Caco-2 (cell line): ENCODE measurements around the gene SLC1A1. TPM values are rescaled to one million over a fixed set of nuclear protein-coding genes. Genes with fewer than 3 reads are reported as not detected.

Source experiments
- BruUV-seq: library from RNA; stranded (reverse); fragments of 400-500 nt; replicated peaks from 2 replicates; lab custom pipeline; 2021; lab: Mats Ljungman, UMichigan
- CTCF ChIA-PET: fragments of 300-600 bp; sonication (Branson Sonifier 250); formaldehyde crosslinking; loops from one replicate; lab custom pipeline; 2022; ENCODE audit warnings: antibody characterized with exemption; lab: Charles Lee
- POLR2A ChIA-PET: fragments of 300-600 bp; sonication (Branson Sonifier 250); formaldehyde crosslinking; loops from one replicate; lab custom pipeline; 2022; ENCODE audit warnings: antibody characterized with exemption; lab: Charles Lee
- DNase-seq, 2 experiments: peaks; one replicate each; pipeline versions ENCODE4 v3.0.0 to v3.0.0-alpha.2; 2020 to 2022
- H3K27me3 ChIP-seq: replicated peaks from 2 replicates; pipeline ENCODE4 v1.6.0; 2011; ENCODE audit warnings: low read length; ENCODE audit not compliant: control insufficient read depth, insufficient read depth
- H3K36me3 ChIP-seq: 2 replicates; pipeline ENCODE4 v1.5.1; 2011; ENCODE audit warnings: low read length; ENCODE audit not compliant: control insufficient read depth, insufficient read depth
- H3K4me1 ChIP-seq: fragments of 250-450 bp; sonication (Bioruptor Pico); 2 replicates; pipeline ENCODE4 v1.5.1; 2020; ENCODE audit warnings: mild to moderate bottlenecking
- H3K4me3 ChIP-seq: 2 replicates; pipeline ENCODE4 v1.5.1; 2011; ENCODE audit warnings: low read depth, mild to moderate bottlenecking, control low read depth, low read length
- H3K9me3 ChIP-seq: fragments of 250-450 bp; sonication (Bioruptor Pico); 2 replicates; pipeline ENCODE4 v1.5.1; 2020; ENCODE audit warnings: mild to moderate bottlenecking, moderate library complexity
- H3K27ac Mint-ChIP-seq: one replicate; pipeline ENCODE4 v1.8.0; 2022; ENCODE audit warnings: mixed read lengths; ENCODE audit not compliant: unreplicated experiment
- H3K27me3 Mint-ChIP-seq: one replicate; pipeline ENCODE4 v1.8.0; 2022; ENCODE audit warnings: mixed read lengths; ENCODE audit not compliant: insufficient read depth, unreplicated experiment
- H3K36me3 Mint-ChIP-seq: one replicate; pipeline ENCODE4 v1.8.0; 2022; ENCODE audit warnings: mild to moderate bottlenecking, mixed read lengths; ENCODE audit not compliant: insufficient read depth, unreplicated experiment
- H3K4me1 Mint-ChIP-seq: one replicate; pipeline ENCODE4 v1.8.0; 2022; ENCODE audit warnings: low read depth, mixed read lengths; ENCODE audit not compliant: unreplicated experiment
- H3K4me3 Mint-ChIP-seq: one replicate; pipeline ENCODE4 v1.8.0; 2022; ENCODE audit warnings: mild to moderate bottlenecking, moderate library complexity, mixed read lengths; ENCODE audit not compliant: unreplicated experiment
- H3K9me3 Mint-ChIP-seq: one replicate; pipeline ENCODE4 v1.8.0; 2022; ENCODE audit warnings: mixed read lengths; ENCODE audit not compliant: unreplicated experiment
- CTCF ChIP-seq, 2 experiments: fragments of 200-600 bp in 1 of 2; IDR thresholded peaks; 1 replicate in 1 of 2; 2 replicates in 1 of 2; pipeline versions ENCODE4 v1.5.1 to v1.8.0; 2011 to 2022; ENCODE audit warnings: antibody characterized with exemption in 1 of 2, control low read depth in 1 of 2, inconsistent platforms in 1 of 2, low read depth in 1 of 2, low read length in 1 of 2, mild to moderate bottlenecking in 1 of 2, moderate library complexity in 1 of 2; ENCODE audit not compliant: insufficient read depth in 1 of 2, severe bottlenecking in 1 of 2, unreplicated experiment in 1 of 2
- intact Hi-C: fragments of 100-400 bp; cut with micrococcal nuclease; formaldehyde crosslinking; loops from one replicate; pipeline ENCODE4 v1.10.0; 2022; ENCODE audit not compliant: unreplicated experiment
- total RNA-seq: library from RNA; stranded (reverse); gene quantifications from 2 replicates; pipeline ENCODE4 v1.2.3, GENCODE V29; 2022

The SLC1A1 gene
- total RNA-seq, 1 experiment from 2014 or later = 53.1 TPM

- H3K27me3 ChIP-seq = no peaks in the 10 kb centered on the region
- intact Hi-C loops = no loop called here
- ChIA-PET CTCF (no interaction called here), POLR2A (no interaction called here)
- Mint-ChIP-seq H3K36me3 (peaks cover 48% of the 10 kb centered on the region), H3K9me3 (no peaks in the 10 kb centered on the region), H3K27me3 (no peaks in the 10 kb centered on the region), H3K27ac (peak overlapping the region; percentile 8), H3K4me3 (no peak overlapping the region), H3K4me1 (peaks cover 36% of the 10 kb centered on the region)
- H3K4me1 ChIP-seq = peaks cover 60% of the 10 kb centered on the region
- no peak overlapping the region for H3K4me3 ChIP-seq
- no peak for DNase-seq
- H3K9me3 ChIP-seq = no peaks in the 10 kb centered on the region
- no TSS peak for BruUV-seq
- no peaks in the 10 kb centered on the region for H3K36me3 ChIP-seq
- no peak for TF ChIP-seq CTCF (IDR thresholded peaks at IDR 0.05; ENCODE audit: insufficient read depth in 1 of 2, low read depth in 1 of 2, low read length in 1 of 2, severe bottlenecking in 1 of 2, unreplicated experiment in 1 of 2)
These were observed 12.8 kb downstream of the SLC1A1 start for GRCh38 chr9:4503103-4503502.

- H3K9me3 ChIP-seq = no peaks in the 10 kb centered on the region
- Mint-ChIP-seq H3K4me1 (peaks cover 46% of the 10 kb centered on the region), H3K27me3 (no peaks in the 10 kb centered on the region), H3K9me3 (no peaks in the 10 kb centered on the region), H3K4me3 (no peak overlapping the region), H3K27ac (peak overlapping the region; percentile 57), H3K36me3 (peaks cover 58% of the 10 kb centered on the region)
- no TSS peak for BruUV-seq
- no peak for TF ChIP-seq CTCF (IDR thresholded peaks at IDR 0.05; ENCODE audit: insufficient read depth in 1 of 2, low read depth in 1 of 2, low read length in 1 of 2, severe bottlenecking in 1 of 2, unreplicated experiment in 1 of 2)
- no peaks in the 10 kb centered on the region for H3K36me3 ChIP-seq
- CTCF ChIA-PET = no interaction called here
- intact Hi-C loops = no loop called here
- H3K27me3 ChIP-seq = no peaks in the 10 kb centered on the region
- H3K4me3 ChIP-seq = no peak overlapping the region
- DNase-seq = no peak
- peaks cover 63% of the 10 kb centered on the region for H3K4me1 ChIP-seq
- POLR2A ChIA-PET = no interaction called here
These were observed 14.0 kb downstream of the SLC1A1 start for GRCh38 chr9:4504250-4504649.

- Mint-ChIP-seq H3K4me3 (peak overlapping the region; percentile 61), H3K27me3 (no peaks in the 10 kb centered on the region), H3K27ac (peak overlapping the region; percentile 88), H3K4me1 (peaks cover 53% of the 10 kb centered on the region), H3K9me3 (no peaks in the 10 kb centered on the region), H3K36me3 (peaks cover 48% of the 10 kb centered on the region)
- TF ChIP-seq CTCF (IDR thresholded peaks at IDR 0.05; ENCODE audit: insufficient read depth in 1 of 2, low read depth in 1 of 2, low read length in 1 of 2, severe bottlenecking in 1 of 2, unreplicated experiment in 1 of 2) = no peak
- CTCF ChIA-PET = no interaction called here
- no TSS peak for BruUV-seq
- intact Hi-C loops = loop anchor here (5.0 kb wide), 1 partner anchor 119 kb away; no protein-coding TSS in a partner anchor
- POLR2A ChIA-PET = interaction anchor here (0.6 kb wide), 1 partner anchor 32 kb away, joined by 4 read pairs; no protein-coding TSS in a partner anchor
- Histone ChIP-seq H3K36me3 (no peaks in the 10 kb centered on the region), H3K4me3 (no peak overlapping the region), H3K4me1 (peaks cover 66% of the 10 kb centered on the region), H3K27me3 (no peaks in the 10 kb centered on the region), H3K9me3 (no peaks in the 10 kb centered on the region)
- DNase-seq = no peak
These were observed 16.2 kb downstream of the SLC1A1 start for GRCh38 chr9:4506490-4506889.
